Hematopoietic multipotent progenitor cell treated with erythropoietin and hydrocortisone succinate and interleukin-3 and kit ligand, for 15 days (in vitro differentiated cells): ENCODE data around the gene TSLP.

Experiments used
- DNase-seq: peaks from one replicate; pipeline ENCODE4 v3.0.0-alpha.2; 2015; ENCODE audit warnings: low spot score

TSLP gene

DNA sequence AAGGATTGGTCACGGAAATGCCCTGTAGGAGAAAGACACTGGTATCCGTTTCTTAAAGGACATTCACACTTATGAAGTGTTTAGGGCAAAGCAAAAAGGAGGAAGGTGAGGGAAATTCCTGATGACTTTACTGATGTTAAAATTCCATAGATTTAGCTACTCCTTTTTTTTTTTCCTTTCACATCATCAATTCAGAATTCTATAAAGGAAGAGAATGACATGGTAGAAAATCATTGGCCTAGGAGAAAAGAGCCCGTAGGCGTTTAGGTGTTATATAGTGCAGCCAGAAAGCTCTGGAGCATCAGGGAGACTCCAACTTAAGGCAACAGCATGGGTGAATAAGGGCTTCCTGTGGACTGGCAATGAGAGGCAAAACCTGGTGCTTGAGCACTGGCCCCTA, at the start of gene TSLP:
TSS of gene TSLP (plus strand) at position 301 of the 400 bp plus-strand sequence. CDS start 178 bp downstream, outside the sequence.
- no peak for DNase-seq

DNA sequence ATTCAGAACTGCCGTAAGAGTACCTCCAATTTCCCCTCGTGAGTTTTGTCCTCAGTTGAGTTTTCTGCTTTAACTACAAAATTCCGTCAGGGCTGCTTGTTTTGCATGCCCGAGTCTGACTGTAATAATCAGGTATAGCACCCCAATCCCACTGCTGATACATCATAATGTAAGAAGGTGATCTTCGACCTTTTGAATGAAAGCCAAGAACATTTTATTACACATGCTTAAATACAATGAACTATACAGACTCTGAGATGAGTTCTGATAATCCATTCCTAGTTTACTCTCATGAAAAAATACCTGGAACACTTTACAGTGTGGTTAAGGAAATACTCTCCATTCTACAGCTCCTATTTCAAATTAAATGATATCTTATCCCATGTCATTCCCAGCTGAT, 49.2 kb upstream of the TSLP start:
- no peak for DNase-seq

DNA sequence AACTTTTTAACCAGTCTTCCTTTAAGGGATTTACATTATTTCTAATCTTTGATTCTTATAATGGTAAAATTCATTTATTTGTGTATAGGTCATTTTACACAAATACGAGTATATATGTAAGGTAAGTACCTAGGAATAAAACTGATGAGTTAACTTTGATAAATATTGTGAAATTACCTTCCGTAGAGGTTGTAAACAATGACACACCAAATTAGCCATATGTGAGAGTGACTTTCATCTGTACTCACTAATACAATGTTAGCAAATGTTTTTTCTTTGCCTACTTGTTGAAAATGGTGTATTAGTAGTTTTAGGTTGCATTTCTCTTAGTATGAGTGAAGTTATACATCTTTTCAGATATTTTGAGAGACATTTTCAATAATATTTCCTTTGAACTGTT, 42.6 kb upstream of the TSLP start:
- no peak for DNase-seq

DNA sequence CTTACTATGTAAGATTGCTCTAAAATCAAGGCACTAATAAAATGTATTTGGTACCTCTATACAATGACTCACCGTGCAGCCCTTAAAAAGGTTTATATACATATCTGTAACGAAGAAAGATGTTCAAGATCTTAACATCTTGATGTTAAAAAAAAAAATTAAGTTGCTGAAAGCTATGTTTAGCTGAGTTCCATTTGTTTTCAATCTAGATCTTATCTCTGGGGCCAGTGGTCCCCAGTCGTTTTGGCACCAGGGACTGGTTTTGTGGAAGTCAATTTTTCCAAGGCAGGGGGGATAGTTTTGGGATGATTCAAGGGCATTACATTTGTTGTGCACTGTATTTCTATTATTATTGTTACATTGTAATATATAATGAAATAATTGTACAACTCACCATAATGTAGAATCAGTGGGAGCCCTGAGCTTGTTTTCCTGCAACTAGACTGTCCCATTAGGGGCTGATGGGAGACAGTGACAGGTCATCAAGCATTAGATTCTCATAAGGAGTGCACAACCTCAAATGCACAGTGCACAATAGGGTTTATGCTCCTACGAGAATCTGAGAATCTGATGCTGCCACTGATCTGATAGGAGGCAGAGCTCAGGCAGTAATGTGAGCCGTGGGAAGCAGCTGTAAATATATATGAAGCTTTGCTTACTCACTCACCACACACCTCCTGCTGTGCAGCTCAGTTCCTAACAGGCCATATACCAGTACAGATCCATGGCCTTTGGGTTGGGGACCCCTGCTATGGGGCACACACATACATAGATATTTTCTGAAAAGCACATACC, 27.6 kb upstream of the TSLP start:
- no peak for DNase-seq

DNA sequence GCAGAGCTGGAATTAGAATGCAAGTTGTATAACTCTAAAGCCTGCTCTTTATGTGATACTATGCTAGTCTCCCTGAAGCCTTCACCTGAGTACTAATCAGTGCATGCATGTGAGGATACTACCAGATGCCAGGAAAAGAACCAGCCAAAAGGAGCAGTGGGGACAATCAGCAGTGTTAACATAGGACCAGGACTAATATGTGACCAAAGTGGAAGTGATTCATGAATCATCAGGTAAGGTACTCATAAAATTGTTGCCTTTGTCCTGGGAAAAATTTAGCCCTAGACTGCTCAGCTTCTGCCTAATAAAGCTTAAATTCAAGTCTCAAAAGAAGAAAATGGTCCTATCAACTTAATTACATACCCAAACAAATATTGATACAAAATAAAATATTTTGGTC, 13.4 kb upstream of the TSLP start:
- no peak for DNase-seq

DNA sequence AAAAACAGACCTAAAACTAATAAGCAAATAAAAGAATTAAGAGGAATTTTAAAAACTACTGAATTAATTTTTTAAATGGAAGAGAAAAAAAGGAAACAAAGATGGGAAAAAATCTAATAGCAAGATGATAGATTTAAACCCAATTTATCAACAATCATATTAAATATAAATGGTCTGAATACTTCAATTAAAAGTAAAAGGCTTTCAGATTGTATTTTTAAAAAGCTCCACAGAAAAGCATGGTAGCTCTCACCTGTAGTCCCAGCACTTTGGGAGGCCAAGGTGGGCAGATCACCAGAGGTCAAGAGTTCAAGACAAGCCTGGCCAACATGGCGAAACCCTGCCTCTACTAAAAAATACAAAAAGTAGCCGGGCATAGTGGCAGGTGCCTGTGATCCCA, 11.3 kb upstream of the TSLP start:
- DNase-seq, result no peak

DNA sequence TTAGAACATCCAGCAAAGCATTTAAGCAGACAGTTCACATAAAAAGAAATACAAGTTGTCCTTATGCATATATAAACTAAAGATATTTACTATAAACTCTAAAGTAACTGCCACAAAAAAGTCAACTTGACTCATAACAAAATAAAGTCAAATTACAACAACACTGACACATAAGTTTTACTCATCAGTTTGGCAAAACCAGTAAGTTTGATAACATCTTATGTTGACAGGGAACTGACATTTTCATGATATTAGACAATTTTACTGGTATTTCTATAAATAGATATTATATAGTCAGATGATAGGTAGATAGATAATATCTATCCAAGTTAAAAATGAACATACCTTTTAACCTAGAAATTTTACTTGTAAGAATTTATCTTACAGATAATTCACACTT, 9.9 kb upstream of the TSLP start:
- DNase-seq, result no peak

DNA sequence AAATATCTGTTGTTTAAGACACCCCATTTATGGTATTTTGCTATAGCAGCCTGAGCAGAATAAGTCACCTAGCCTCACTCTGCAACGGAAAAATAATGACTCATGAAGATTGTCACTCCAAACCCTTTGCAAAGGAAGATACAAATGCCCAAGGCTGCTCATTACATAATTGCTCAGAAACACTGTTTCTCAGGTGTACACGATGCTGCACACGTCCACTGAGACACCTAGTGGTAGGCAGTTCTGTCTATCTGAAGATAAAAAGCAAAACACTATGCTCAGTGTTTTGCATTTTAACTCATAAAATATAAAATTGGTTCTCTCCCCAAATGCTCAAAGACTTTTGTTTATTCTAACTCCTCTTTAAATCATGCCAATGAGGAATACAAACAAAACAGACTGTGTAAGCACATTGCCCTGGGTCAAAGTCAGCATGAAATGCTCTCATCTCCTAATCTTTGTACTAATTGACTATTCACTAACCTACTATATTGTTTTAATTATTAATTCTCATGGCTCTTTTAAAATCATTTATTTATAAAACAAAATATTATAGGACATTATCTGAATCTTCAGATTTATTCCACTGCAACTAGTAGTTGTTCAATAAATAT, 7.7 kb upstream of the TSLP start:
- DNase-seq, result no peak

DNA sequence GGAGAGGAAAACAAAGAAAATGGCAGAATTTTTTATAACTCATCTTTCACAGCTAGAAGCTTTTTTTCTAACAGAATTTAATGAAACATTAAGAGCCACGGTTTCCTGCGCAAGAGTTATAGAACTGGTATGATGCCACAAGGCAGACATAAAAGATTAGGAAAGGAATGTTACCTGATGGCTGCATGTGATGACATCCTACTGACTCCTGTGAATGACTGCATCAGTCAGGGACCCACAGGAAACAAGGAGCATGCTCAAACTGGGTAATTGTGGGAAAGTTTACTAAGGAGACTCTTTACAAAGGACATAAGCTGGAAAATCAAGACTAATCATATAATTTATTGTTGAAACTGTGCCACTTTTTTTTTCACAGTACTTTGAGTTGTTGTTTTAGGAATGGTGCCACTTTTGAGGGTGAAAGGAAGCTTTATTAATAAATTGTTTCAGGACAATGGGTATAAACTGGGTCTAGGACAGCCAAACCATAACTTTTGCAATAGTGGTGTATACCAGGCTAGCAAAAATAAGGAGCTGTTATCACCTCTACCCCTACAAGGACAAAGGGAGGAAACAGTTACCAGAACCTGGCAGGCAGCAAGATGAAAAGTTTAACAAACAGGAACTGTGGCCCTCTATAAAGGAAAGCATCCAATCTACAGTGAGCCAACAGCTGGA, 5.1 kb upstream of the TSLP start:
- no peak for DNase-seq

DNA sequence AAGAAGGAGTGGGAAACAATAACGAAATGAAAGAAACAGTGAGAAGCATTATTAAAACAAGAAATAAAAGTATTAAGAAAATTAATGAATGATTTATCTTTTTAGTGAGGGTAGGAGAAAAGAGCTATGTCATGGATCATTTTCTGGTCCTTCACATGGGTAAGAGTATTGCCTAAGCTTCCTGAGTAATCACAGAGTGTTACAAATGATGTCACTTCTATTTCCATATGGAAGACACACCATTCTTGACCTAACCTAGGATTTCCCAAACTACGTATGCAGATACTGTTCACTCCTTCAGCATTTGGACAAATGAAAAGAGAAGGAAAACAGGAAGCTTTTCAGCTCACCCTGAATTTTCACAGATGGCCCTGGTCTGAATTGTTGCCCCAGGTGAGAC, 3.3 kb upstream of the TSLP start:
- DNase-seq, result no peak

DNA sequence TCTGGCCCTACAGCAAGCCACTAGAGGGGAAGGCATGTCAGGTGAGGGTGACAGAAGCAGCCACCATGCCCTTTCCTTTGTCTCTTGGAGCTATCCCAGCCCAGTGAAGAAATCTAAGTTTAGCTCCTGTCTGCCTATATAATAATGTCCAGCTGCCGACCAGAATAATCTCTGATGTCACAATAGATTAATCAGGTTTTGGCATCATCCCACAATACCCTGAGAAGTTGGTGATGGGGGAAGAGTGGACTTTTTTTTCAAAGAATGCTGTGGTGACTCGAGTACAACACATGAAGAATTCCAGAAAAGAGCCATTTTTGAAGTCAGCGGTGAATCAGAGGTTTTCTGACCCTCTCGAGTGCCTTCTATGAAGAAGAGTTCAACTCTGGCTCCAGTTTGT, 1.7 kb upstream of the TSLP start:
- DNase-seq, result no peak

DNA sequence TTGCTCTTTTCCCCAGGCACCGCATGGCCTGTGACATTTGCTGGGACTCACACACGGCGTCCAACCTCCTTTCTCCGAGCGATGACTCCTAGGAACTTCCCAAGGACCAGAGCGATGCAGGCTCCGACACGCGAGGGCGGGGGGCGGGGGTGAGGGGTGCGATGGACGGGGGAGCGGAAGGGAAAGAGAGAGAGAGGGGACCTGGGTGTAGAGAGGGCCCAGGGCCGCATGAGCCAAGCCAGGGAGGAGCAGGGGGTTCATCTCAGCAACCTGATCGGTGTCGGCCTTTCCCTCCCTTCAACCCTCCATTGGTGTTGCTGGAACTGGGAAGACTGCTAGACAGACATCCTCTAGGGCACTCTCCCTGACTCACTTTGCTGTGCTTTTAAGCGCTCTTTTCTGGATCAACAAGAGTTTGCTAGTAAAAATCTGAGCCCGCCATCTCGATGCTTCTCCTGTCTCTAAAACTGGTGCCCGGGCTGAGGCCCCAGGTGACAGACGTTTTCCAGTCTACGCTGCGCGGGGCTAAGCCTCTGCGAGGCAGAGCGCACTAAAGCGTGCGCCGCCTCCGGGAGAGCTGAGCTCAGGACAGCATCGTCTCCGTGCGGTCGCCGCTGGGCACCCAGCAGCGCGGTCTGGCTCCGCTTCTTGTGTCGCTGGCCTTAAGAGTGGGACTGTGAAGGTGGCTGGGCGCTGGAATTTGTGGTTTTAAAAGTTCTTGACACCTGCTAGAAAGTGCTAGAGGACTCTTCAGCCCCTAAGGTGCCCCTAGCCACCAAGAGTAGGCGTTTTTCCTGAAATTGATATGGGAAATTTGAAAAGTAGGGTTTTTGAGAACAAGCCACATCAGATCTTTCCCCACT, 1.0 kb upstream of the TSLP start:
- DNase-seq, result no peak

DNA sequence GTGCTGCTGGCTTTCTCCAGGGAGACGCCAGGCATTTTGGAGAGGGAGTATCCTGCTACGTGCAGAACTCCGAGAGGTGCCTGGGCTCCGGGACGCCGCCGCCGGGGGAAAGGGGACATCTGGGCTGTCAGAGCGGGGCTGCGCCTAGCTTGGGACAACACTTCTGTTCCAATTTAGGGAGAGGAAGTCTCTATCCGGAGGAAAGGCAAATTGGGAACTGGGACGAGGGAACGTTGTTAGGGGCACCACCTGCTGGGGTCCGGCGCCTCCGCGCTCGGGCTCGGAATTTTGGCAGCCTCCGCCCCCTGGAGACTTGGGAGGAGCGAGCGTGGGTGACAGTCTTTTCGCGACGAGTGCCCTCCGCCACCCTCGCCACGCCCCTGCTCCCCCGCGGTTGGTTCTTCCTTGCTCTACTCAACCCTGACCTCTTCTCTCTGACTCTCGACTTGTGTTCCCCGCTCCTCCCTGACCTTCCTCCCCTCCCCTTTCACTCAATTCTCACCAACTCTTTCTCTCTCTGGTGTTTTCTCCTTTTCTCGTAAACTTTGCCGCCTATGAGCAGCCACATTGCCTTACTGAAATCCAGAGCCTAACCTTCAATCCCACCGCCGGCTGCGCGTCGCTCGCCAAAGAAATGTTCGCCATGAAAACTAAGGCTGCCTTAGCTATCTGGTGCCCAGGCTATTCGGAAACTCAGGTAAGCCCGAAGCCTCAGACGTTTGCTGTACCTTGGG, 1.6 kb downstream of the TSLP start:
- DNase-seq, result peak; percentile 13

DNA sequence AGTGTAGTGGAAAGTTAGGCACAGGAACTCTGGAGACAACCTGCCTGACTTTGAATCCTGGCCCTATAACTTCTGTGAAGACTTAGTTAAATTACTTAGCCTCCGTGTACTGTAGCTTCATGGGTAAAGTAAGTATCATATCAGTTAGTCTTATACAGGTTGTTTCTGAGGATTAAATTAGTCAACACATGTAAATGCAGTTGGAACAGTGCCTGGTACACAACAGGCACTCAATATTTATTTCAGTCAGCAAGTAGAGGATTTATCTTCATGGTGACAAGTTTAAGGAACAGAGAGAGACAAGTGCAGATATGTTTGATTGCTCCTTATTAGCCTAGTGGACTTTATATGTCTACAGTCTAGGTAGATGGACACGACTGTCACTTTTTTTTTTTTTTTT, 2.7 kb downstream of the TSLP start:
- no peak for DNase-seq

DNA sequence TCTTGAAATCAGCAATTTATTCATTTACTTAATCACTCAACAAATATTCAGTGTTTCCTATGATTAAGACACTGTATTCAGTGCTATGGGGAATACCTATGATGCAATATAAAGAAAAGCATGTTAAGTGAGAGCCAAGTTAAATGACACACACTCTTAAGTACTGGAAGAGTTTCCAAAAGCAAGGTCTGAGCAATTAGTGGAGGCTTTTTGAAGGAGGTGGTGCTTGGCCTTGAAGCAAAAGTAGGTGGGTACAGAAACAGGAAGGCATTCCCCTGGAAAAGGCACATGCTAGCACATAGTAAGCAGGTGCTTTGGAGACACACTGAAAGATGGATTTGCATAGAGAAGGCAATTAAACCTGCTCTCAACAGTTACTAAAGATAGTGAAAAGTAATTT, 4.0 kb downstream of the TSLP start:
- no peak for DNase-seq

DNA sequence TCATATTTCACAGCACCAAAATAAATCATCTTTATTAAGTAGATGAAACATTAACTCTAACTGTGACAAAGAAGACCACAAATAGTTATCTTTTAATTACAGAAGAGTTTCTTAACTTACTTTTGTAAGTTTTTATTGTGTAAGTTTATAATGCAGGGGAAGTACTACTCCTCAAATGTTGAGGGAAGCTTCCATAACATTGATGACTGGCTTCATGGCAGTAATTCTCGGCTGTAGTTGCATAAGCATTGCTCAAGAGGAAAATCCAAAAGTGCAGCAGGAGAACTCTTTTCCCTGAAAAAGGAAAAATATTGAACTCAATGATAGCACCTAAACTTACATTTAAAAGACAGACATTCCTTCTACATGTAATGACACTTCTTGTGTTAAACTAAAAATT, 4.6 kb downstream of the TSLP start:
- DNase-seq, result no peak

DNA sequence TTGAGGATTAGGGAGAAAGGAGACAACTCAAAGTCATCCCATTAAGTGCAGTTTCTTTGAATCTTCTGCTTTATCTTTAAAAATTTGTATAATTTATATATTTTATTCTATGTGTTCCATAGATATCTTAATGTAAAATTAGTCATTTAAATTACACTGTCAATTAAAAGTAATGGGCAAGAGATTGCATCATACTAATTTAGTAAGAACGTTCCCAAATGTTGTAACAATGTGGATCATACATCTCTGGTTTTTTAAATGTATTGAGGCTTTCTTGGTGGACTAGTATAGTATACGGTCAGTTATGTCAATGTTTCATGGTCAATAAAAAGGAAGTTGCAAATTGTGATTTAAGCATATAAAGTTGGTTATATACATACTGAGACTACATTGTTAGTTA, 6.2 kb downstream of the TSLP start:
- no peak for DNase-seq

DNA sequence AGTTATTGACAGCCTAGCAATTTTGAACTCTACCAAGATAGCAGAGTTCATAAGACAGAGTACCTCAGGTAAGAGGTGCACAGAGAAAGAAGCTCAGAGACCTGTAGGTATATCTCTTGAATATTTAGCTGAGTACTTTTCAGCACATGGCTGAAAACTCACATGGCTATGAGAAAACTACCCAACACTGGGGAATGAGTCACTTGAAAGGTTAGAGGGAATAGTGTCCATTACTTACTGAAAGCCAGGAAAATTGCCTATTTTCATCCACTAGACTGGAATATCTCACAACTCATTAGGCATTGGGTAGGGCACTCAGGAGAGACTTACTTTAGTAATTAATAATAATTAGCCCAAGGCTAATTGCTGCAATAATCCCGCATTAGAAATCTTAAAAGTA, 8.3 kb downstream of the TSLP start:
- DNase-seq, result no peak

DNA sequence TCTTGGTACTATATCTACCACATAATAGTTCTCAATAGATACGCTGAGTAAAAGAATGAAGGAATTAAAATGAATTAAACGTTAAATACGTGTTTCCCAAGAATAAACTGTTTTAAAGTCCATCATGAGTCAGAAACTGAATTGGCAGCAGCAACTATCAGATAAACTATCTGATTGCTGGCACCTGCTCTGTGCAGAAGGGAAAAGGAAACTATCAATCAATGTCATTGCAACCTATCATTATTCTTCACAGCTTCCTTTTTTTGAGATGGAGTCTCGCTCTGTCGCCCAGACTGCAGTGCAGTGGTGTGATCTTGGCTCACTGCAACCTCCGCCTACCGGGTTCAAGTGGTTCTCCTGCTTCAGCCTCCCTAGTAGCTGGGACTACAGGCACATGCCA, 11.8 kb downstream of the TSLP start:
- DNase-seq, result no peak

DNA sequence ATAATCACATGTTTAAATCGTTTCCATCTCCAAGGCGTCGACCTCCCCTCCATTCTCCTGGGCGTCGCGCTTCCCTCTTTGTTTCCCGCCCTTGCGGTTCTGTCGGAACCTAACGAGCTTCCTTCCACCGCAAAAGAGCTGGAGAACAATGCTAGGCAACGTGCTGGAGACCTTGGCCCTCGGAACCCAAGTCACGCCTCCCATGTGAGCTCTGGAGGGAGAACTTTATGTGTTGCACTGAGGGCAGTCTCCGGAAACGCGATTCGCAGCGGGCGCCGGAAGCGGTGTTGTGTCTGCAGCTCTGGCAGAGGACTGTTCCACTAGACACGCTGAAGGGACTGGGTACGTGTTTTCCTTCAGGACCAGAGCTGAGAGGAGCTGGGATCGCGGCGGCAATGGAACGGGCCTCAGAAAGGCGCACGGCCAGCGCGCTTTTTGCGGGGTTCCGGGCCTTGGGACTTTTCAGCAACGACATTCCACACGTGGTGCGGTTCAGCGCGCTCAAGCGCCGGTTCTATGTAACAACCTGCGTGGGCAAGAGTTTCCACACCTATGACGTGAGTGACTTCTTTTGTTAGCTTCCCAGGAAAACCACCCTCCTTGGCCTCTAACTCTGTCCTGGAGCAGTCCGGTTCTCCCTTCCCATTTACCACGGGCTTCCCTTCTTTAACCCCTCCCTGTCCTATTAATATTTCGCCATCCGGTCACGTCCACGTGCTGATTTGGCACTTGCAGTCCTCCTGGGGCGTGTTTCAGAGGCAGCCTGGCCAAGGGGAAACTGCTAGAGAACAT, 20.7 kb downstream of the TSLP start, which contains the start of gene WDR36:
TSS of gene WDR36 (plus strand) at position 287 of the 792 bp plus-strand sequence. CDS start at position 396, 109 bp downstream.
- peak; percentile 85 for DNase-seq

DNA sequence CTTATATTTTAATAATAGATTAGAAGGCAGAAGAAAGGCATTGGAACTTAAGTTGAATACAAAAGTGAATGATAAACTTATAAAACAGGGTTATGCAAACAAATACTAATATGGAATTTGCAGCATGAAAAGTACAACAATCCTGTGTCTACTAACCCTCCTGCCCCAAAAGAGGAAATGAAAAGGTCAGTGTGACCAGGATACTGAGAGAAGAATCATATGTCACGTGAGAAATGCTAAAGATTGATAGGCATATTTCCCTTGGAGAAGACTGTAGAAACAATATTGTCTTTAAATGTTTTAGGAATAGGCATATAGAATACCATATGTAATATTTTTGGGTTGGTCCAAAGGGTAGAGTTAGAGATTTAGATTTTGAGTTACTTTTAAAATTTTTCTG, 24.5 kb downstream of the TSLP start:
- DNase-seq, result no peak
